NCI-H446 treated with DMSO at 0.1 percent for 48 hours (cell line): Measurements from ENCODE around the gene TMEM63C.

Experiments
- DNase-seq: peaks from one replicate; lab custom pipeline; 2025; lab: John Stamatoyannopoulos, UW

Gene TMEM63C

GRCh38 chr14:77224212-77224611 lies 42.6 kb downstream of the TMEM63C start:
- no peak for DNase-seq

GRCh38 chr14:77225254-77225653 lies 43.7 kb downstream of the TMEM63C start:
- no peak for DNase-seq

- DNase-seq = no peak
These were observed 44.4 kb downstream of the TMEM63C start for GRCh38 chr14:77225892-77226557.

GRCh38 chr14:77228056-77228455 lies 46.5 kb downstream of the TMEM63C start:
- DNase-seq = no peak

GRCh38 chr14:77230914-77231313 lies 49.3 kb downstream of the TMEM63C start:
- no peak for DNase-seq

- DNase-seq = no peak
These were observed 50.1 kb downstream of the TMEM63C start for GRCh38 chr14:77231721-77232120.

GRCh38 chr14:77236814-77237213 lies 55.2 kb downstream of the TMEM63C start:
- DNase-seq = no peak

- no peak for DNase-seq
These were observed 56.8 kb downstream of the TMEM63C start for GRCh38 chr14:77238356-77238755.

GRCh38 chr14:77238996-77239395 lies 57.4 kb downstream of the TMEM63C start:
- no peak for DNase-seq

- DNase-seq = no peak
These were observed 57.8 kb downstream of the TMEM63C start for GRCh38 chr14:77239412-77239811.

- no peak for DNase-seq
These were observed 58.8 kb downstream of the TMEM63C start for GRCh38 chr14:77240336-77240915.

- no peak for DNase-seq
These were observed 60.4 kb downstream of the TMEM63C start for GRCh38 chr14:77241955-77242354.

GRCh38 chr14:77242752-77243151 lies 61.2 kb downstream of the TMEM63C start:
- no peak for DNase-seq

- no peak for DNase-seq
These were observed 62.3 kb downstream of the TMEM63C start for GRCh38 chr14:77243853-77244252.

- DNase-seq = no peak
These were observed 64.2 kb downstream of the TMEM63C start for GRCh38 chr14:77245820-77246219.

GRCh38 chr14:77246784-77247183 lies 65.2 kb downstream of the TMEM63C start:
- DNase-seq = no peak

- DNase-seq = no peak
These were observed 67.1 kb downstream of the TMEM63C start for GRCh38 chr14:77248666-77249065.

GRCh38 chr14:77249286-77249685 lies 67.7 kb downstream of the TMEM63C start:
- DNase-seq = no peak

GRCh38 chr14:77250927-77251326 lies 69.3 kb downstream of the TMEM63C start:
- DNase-seq = no peak

- DNase-seq = no peak
These were observed 70.3 kb downstream of the TMEM63C start for GRCh38 chr14:77251870-77252269.

GRCh38 chr14:77253333-77254190 lies 72.0 kb downstream of the TMEM63C start:
- DNase-seq = no peak

GRCh38 chr14:77256694-77257093 lies 75.1 kb downstream of the TMEM63C start:
- no peak for DNase-seq

- no peak for DNase-seq
These were observed 76.1 kb downstream of the TMEM63C start for GRCh38 chr14:77257700-77258099.
